T-helper 1 cell treated with Interleukin-12 subunit alpha and Interleukin-12 subunit beta and Interleukin-4 antibody, amounts not matched to agents 30 ng/mL and 1 ng/mL, for 36 hours (primary cell): ENCODE measurements around the gene URM1. TPM values are rescaled to one million over a fixed set of nuclear protein-coding genes. Genes with fewer than 3 reads are reported as not detected.

Experiments
- intact Hi-C: fragments of 100-400 bp; cut with micrococcal nuclease; formaldehyde crosslinking; loops from one replicate; pipeline ENCODE4 v1.15.1; 2024
- total RNA-seq: library from RNA; stranded (reverse); gene quantifications from 2 replicates; pipeline ENCODE4 v1.2.3, GENCODE V29; 2022

URM1 gene
- 70.7 and 75.8 TPM in 2 replicates for total RNA-seq

DNA sequence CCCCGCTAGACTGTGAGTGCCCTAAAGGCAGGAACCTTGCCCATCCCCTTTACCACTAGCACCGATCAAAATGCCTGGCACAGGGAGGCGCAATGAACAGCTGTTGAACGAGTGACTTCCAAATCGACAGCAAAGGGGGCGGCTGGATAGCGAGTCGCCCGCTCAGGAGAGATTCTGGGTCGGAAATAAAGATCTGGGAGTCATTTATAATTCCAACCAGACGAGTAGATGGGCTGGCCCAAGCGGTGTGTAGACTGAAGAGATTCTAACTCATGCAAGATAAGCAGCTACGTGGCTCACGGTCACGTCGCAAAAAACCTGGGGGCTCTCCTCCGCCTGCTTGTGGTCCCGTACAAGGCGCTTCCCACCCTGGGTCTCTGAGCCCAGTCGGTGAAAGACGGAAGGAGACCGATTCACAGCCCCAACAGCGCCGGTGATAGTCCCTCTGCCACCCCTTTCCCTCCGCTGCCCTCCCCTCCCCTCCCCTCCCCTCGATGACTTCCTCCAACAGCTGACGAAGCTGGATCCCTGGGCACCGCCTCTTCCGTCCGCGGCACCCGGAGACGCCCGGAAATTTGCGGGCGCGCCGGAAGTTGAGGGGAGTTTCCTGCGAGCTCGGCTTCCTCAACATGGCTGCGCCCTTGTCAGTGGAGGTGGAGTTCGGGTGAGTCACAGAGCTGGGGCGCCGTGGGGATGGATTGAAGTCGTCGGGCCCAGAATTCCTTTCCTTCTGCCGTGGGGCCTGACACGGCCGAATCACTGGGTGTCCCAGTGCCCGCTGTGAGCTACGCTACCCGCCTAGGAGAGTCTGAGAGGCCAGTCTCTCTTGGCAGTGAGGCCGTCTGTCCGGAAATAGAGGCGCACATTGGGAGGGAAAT, at the start of gene URM1:
Gene URM1 (plus strand): TSS at position 623 of the 878 bp plus-strand sequence. CDS start 7 bp downstream, at position 630.
- intact Hi-C loops = loop anchor here (1.0 to 5.0 kb wide), 15 partner anchors 9 to 416 kb away; partner anchors contain the start of genes CERCAM, CIZ1, COQ4 and GLE1

GRCh38 chr9:128321879-128322403, 49.2 kb upstream of the URM1 start:
- intact Hi-C loops = loop anchor here (1.0 to 5.0 kb wide), 17 partner anchors 19 to 709 kb away; partner anchors contain the start of genes BBLN, CIZ1, DYNC2I2 and GOLGA2

GRCh38 chr9:128322404-128323211, 48.6 kb upstream of the URM1 start, which contains the start of the genes COQ4 and TRUB2:
TSS of gene COQ4 (plus strand) at chr9:128322839. CDS start at chr9:128322859, 20 bp downstream.
TSS of gene TRUB2 (minus strand) at chr9:128322447. CDS start at chr9:128322408, 39 bp downstream.
- intact Hi-C loops = loop anchor here (1.0 to 5.0 kb wide), 17 partner anchors 19 to 710 kb away; partner anchors contain the start of genes BBLN, CIZ1, DYNC2I2 and GOLGA2

GRCh38 chr9:128323212-128323730, 47.9 kb upstream of the URM1 start:
- intact Hi-C loops = loop anchor here (2.0 to 5.0 kb wide), 8 partner anchors 40 to 710 kb away; partner anchors contain the start of genes CIZ1, KYAT1, PTGES2 and SPOUT1

DNA sequence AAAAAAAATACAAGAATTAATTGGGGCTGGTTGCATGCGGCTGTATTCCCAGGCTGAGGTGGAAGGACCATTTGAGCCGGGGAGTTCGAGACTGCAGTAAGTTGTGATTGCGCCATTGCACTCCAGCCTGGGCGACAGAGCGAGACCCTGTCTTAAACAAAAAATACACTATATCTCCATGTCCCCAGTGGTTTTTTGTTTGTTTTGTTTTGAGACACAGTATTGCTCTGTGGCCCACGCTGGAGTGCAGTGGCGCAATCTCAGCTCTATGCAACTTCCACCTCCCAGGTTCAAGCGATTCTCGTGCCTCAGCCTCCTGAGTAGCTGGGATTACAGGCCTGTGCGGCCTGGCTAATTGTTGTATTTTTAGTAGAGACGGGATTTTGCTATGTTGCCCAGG, 47.4 kb upstream of the URM1 start:
- intact Hi-C loops = loop anchor here (2.0 to 5.0 kb wide), 8 partner anchors 39 to 711 kb away; partner anchors contain the start of genes CIZ1, KYAT1, PTGES2 and SPOUT1

- intact Hi-C loops = loop anchor here (5.0 kb wide), 1 partner anchor 503 kb away; the partner anchor contains the start of gene SPOUT1
These were observed 46.8 kb upstream of the URM1 start for GRCh38 chr9:128324401-128324800.

GRCh38 chr9:128325629-128326028, 45.5 kb upstream of the URM1 start:
- intact Hi-C loops = no loop called here

GRCh38 chr9:128333451-128333869, 37.7 kb upstream of the URM1 start:
- intact Hi-C loops = no loop called here

DNA sequence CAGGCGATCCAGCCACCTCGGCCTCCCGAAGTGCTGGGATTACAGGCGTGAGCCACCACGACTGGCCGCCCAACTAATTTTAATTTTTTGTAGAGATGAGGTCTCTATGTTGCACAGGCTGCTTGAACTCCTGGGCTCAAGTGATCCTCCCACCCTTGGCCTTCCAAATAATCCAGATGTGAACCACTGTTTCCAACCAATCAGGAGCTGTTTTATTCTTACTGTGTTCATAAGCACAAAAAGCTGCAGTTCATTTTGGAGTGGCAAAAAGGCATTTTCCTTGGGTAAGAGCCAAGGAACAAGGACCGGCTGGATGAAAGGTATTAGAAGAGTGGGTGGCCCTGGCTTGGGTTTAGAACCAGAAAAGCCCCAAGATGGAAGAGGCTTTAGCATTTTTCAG, 36.0 kb upstream of the URM1 start:
- intact Hi-C loops = loop anchor here (5.0 kb wide), 1 partner anchor 1907 kb away; no protein-coding TSS in a partner anchor

DNA sequence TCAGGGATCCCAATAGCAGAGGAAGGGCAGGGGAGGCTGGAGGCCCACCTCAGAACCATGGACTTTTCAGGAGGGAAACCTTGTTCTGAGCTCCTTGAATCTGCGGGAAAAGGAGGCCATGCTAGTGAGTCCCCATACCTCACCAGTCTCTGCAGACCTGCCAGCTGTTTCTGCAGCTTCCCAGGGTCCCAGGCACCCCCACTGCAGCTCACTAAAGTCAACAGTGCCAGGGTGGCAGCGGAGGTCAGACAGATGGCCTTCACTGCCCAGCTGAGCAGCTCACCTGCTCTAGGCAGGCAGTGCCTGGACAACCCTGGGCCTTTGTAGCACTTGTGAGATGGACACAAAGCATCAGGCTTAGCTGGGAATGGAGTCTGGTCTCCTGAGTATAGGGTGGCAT, 35.3 kb upstream of the URM1 start:
- intact Hi-C loops = loop anchor here (5.0 kb wide), 1 partner anchor 1906 kb away; no protein-coding TSS in a partner anchor

GRCh38 chr9:128337936-128338335, 33.2 kb upstream of the URM1 start:
- intact Hi-C loops = loop anchor here (5.0 kb wide), 1 partner anchor 1904 kb away; no protein-coding TSS in a partner anchor

DNA sequence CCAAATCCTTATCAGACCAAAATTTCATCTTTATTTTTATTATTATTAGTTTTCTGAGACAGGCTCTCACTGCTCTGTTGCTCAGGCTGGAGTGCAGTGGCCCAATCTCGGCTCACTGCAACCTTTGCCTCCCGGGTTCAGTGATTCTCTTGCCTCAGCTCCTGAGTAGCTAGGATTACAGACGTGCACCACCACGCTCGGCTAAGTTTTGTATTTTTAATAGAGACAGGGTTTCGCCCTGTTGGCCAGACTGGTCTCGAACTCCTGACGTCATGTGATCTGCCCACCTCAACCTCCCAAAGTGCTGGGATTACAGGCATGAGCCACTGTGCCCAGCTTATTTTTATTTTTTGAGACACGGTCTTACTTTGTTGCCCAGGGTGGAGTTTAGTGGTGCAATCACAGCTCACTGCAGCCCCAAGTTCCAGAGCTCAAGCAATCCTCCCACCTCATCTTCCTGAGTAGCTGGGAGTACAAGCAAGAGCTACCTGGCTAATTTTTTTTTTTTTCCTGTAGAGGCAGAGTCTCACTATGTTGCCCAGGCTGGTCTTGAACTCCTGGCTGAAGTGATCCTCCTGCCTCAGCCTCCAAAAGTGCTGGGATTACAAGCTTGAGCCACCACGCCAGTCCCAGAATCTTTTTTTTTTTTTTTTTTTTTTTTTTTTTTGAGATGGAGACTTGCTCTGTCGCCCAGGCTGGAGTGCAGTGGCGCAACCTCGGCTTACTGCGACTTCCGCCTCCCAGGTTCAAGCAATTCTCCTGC, 32.1 kb upstream of the URM1 start:
- intact Hi-C loops = loop anchor here (5.0 kb wide), 1 partner anchor 1903 kb away; no protein-coding TSS in a partner anchor

GRCh38 chr9:128339761-128340690, 31.1 kb upstream of the URM1 start, which contains the start of gene SLC27A4:
TSS of gene SLC27A4 (plus strand) at chr9:128340527. CDS start at chr9:128343133, 2,606 bp downstream.
- intact Hi-C loops = loop anchor here (1.0 to 5.0 kb wide), 7 partner anchors 64 to 1902 kb away; partner anchors contain the start of genes CIZ1, GOLGA2, ODF2 and PTGES2

DNA sequence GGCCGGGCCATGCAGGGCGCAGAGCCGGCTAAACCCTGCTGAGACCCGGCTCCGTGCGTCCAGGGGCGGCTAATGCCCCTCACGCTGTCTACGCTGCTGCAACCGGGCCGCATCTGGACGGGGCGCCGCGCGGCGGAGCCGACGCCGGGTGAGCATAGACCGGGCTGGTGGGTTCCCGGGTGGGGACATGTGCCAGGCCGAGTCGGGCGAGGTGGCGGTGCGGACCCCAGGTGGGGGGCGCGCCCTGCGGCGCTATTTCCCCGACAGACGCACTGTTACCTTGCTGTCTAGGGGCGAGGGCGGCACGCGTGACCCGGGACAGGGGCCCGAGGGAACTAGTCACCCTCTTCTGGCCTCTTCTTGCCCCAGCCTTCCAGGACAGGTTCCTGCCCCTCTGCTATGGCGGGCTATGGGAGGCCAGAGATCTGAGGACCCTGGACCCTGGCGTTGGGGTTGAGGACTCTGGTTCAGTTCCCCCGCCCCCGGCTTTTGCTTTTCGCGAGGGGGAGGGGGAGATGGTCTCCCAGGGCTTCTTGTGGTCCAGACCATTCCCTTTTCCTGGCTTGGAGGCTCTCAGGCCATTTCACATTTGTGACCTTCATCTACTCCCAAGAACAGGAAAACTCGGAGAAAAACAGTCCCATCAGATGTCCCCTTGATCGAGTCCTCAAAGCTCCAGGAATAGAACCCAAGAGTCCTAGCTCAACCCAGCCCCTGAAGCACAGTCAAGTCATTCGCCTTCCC, 30.3 kb upstream of the URM1 start:
- intact Hi-C loops = loop anchor here (1.0 to 5.0 kb wide), 12 partner anchors 19 to 688 kb away; partner anchors contain the start of genes CIZ1, COQ4, GOLGA2 and ODF2

DNA sequence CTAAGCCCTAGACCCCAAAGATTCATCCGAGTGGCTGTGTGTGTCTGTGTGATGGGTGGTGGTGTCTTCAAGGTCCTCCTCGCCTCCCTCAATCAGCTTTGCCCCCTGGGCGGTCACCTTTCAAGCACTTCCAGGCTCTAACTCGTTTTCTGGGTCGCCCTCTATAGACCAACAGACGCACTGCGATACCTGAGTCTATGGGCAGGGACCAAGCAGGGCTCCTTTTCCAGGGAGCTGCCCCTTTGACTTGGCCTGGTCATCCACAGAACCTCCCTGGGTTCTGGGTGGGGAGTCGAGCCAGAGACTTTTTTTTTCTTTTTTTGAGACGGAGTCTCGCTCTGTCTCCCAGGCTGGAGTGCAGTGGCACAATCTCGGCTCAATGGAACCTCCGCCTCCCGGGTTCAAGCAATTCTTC, 29.7 kb upstream of the URM1 start:
- intact Hi-C loops = loop anchor here (1.0 to 5.0 kb wide), 8 partner anchors 19 to 687 kb away; partner anchors contain the start of genes COQ4, PTGES2, SH3GLB2 and TRUB2

DNA sequence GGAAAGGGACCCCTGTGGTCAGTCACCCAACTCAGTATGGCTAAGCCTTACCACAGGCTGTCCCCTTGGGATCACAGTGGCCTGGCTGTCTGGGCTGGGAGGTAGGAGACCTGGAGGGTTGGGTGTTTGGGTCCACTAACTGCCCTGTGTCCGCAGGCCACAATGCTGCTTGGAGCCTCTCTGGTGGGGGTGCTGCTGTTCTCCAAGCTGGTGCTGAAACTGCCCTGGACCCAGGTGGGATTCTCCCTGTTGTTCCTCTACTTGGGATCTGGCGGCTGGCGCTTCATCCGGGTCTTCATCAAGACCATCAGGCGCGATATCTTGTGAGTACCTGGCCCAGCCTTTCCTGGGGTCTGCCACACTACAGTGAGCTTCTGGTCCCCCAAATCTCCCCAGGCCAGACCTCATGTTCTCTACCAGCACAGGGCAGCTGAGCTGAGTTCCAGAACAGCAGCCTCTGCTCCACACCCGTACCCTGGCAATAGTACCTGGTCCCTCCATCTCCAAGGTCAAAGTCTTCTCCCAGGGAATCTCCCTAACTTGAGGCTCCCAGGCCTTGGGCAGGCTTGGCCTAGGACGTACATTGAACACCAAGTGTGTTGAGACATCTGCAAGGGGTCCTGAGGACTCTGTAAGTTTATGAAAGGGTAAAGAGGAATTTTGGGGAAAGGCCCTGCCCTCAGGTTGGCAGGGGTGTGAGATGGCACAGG, 28.0 kb upstream of the URM1 start:
- intact Hi-C loops = loop anchor here (5.0 kb wide), 1 partner anchor 216 kb away; the partner anchor contains the start of gene PTGES2
